GM18526 (cell line): ENCODE measurements around the gene OR9G1.

Experiments
- POLR2A ChIP-seq: IDR thresholded peaks from 3 replicates; pipeline ENCODE4 v1.6.1; 2011; ENCODE audit not compliant: insufficient read length; ENCODE audit errors: extremely low read depth

Gene OR9G1

DNA sequence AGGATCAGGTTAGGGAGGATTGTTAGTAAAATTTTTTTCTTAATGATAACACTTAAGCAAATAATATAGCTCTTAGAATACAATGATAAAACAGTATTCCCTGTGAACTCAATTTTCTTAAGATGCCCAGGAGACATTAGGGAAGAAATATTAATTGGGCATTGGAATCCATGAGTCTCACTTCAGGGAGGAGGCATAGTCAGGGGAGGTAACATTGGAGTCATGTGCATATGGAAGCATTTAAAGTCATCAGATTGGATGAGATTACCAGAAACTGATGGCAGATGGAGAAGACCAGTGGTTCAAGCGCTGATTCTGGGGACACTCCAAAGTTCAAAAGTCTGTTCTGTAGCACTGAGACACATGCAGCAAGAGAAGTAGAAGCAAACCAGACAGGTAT, at the start of gene OR9G1:
Gene OR9G1 (plus strand): TSS at position 301 of the 400 bp plus-strand sequence. CDS start 1,293 bp downstream, outside the sequence.
- no peak for TF ChIP-seq POLR2A

GRCh38 chr11:56659755-56660154, 39.1 kb upstream of the OR9G1 start:
- no peak for TF ChIP-seq POLR2A

GRCh38 chr11:56663386-56663785, 35.5 kb upstream of the OR9G1 start, which contains the start of gene OR5AR1:
Gene OR5AR1, plus strand, starts transcription at chr11:56663686. Its CDS starts 0 bp downstream, at chr11:56663686.
- TF ChIP-seq POLR2A, result no peak

DNA sequence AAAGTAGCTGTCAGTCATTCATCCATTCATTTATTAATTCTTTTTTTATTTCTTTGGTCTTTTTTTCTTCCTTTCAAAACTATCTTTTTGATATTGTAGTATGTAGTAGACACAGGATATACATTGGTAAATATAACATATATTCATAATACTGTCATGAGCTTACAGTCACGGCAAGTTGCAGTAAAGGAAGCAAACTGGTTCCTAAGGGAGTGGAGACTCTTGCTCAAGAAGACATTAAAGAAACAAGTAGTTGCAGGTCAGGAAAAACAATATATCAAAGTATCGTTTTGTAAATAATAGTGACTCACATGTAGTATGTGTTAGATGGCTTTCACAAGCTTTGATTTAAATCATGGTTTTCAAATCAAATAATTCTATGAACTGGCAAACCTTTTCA, 27.9 kb upstream of the OR9G1 start:
- TF ChIP-seq POLR2A, result no peak

GRCh38 chr11:56688554-56689100, 10.3 kb upstream of the OR9G1 start:
- TF ChIP-seq POLR2A, result no peak

DNA sequence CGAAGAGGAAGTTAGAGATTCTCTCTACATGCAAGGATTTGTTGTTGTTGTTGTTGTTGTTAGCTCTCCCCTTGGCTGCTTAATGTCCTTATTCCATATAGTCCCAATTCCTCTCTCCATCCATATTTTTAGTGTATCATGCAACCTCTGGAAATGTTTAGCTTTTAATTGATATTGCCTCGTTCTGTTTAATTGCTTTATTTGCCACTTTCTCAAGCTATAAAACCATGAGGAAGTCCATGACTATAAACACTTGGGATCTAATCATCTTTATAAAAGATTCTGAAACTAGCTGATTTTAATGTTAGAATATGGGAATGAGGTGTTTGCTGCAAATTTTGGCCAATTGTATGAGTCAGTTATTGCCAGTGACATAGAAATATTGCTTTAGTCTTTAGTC, 5.5 kb upstream of the OR9G1 start:
- TF ChIP-seq POLR2A, result no peak

DNA sequence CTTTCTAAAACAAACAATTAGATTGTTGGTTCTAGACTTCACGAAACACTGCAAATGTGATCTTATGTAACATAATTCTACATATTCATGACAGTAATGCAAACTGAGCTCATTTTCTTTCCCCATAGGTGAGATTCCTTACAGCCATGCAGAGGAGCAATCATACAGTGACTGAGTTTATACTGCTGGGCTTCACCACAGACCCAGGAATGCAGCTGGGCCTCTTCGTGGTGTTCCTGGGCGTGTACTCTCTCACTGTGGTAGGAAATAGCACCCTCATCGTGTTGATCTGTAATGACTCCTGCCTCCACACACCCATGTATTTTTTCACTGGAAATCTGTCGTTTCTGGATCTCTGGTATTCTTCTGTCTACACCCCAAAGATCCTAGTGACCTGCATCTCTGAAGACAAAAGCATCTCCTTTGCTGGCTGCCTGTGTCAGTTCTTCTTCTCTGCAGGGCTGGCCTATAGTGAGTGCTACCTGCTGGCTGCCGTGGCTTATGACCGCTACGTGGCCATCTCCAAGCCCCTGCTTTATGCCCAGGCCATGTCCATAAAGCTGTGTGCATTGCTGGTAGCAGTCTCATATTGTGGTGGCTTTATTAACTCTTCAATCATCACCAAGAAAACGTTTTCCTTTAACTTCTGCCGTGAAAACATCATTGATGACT, 1.5 kb downstream of the OR9G1 start:
- TF ChIP-seq POLR2A, result no peak

DNA sequence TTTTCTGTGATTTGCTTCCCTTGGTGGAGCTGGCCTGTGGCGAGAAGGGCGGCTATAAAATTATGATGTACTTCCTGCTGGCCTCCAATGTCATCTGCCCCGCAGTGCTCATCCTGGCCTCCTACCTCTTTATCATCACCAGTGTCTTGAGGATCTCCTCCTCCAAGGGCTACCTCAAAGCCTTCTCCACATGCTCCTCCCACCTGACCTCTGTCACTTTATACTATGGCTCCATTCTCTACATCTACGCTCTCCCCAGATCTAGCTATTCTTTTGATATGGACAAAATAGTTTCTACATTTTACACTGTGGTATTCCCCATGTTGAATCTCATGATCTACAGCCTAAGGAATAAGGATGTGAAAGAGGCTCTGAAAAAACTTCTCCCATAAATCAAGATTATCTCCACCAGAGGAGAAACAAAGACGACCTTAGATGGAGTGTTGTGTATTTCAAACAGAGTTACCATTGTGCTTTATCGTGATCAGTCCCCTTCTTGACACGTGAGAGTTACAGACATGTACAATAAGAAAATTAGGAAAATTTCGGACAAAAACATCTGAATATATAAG, 2.1 kb downstream of the OR9G1 start:
- TF ChIP-seq POLR2A, result no peak

DNA sequence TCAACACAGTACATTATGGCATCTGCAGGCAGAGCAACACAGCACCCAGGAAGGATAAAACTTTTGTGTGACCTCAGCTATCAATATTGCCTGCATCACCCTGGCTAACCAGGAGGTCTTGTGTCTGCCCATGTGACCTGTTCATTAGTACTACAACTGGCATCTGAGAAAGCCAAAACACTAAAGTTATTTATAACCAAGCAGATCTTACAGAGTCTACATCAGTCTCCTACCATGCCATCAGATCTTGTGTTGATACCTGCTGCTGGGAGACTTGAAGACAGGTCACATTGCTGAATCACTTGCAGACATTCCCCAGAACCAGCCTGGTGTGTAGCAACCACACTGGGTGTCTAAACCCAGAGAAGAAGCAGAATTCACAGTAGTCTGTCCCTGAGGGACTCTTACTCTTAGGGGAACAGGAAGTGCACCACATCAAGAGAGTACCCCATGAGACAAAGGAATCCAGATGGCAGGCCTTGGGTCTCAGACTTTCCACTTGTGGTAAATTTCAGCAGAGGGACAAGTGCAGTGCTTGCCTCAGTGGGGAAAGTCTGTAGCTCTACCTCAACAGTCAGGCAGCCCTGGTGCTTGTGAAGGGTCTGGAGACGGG, 7.0 kb downstream of the OR9G1 start:
- TF ChIP-seq POLR2A, result no peak

DNA sequence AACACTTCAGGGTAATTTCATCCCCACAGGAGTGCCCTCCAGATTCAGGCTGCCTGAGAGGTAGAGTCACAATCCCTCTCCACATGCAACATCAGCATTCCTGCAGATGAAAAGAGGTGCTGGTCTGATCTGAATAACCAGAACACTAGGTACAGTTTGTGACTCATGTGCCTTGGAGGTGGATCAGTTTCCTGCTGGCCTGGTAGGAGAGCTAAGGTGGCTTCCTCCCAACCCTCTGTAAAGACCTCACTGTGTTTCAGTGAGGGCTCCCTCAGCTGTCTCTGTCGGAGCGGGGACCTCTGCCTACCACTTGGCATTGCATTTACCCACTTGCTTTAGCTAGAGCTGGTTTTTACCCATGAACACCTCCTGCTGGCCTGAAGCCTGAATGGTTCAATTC, 7.6 kb downstream of the OR9G1 start:
- TF ChIP-seq POLR2A, result no peak

DNA sequence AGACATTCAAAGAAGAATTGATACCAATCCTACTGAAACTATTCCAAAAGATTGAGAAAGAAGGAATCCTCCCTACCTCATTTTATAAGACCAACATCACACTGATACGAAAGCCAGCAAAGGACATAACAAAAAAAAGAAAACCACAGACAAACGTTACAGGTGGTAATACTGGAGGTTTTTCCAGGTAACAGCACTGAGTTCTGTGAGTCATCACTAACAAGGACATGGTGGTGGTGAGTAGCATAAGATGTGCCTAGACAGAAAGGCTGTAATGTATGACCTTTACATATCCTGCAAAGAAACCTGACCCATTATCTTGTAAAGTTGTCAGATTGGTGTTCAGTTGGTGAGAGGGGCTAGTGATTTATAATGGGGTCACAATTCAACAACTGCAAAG, 15.3 kb downstream of the OR9G1 start:
- no peak for TF ChIP-seq POLR2A

DNA sequence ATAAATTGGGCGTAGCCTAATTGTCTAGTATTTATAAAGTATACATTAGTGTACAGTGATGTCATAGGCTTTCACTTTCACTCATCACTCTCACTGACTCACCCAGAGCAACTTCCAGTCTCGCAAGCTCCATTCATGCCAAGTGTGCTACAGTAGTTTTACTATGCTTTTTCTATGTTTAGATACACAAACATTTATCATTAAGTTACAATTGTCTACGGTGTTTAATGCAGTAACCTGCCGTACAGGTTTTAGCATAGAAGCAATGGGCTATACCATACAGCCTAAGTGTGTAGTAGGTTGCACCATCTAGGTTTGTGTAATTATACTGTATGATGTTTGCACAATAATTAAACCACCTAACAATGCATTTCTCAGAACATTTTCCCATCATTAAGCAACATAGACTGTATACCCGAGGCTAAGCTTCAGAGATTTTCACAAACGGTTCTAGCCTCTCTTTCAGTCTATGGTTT, 17.5 kb downstream of the OR9G1 start:
- no peak for TF ChIP-seq POLR2A

DNA sequence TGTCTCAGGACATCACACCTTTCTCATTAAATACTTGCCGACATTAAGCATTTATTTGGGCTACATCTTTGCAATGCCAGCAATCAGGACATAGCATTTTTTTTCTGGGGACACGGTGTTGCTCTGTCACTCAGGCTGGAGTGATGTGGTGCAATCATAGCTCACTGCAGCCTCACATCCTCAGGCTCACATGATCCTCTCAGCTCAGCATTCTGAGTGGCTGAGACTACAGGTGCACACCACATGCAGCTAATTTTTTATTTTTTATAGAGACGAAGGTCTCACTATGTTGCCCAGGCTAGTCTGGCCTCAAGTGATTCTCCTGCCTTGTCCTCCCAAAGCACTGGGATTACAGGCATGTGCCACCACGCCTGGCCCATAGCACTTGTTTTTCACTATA, 21.6 kb downstream of the OR9G1 start:
- no peak for TF ChIP-seq POLR2A

DNA sequence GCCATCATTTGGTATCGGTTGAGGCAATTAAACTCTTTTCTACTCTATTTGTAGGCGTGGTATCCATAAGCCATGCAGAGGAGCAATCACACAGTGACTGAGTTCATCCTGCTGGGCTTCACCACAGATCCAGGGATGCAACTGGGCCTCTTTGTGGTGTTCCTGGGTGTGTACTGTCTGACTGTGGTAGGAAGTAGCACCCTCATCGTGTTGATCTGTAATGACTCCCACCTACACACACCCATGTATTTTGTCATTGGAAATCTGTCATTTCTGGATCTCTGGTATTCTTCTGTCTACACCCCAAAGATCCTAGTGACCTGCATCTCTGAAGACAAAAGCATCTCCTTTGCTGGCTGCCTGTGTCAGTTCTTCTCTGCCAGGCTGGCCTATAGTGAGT, 41.2 kb downstream of the OR9G1 start:
- no peak for TF ChIP-seq POLR2A

DNA sequence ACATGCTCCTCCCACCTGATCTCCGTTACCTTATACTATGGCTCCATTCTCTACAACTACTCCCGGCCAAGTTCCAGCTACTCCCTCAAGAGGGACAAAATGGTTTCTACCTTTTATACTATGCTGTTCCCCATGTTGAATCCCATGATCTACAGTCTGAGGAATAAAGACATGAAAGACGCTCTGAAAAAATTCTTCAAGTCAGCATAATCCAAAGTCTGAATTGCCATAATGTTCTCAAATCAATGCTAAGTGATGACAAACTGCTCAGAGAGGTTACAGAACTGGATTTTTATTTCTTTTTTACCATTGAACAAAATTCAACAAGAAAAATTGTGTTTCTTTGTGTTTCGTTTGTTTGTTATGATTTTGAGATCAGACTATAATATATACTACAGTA, 42.0 kb downstream of the OR9G1 start:
- TF ChIP-seq POLR2A, result no peak

GRCh38 chr11:56748597-56748996, 49.7 kb downstream of the OR9G1 start, which contains the start of gene OR9G4:
Gene OR9G4, minus strand, starts transcription at chr11:56748697. Its CDS starts 4,931 bp downstream, at chr11:56743766.
- no peak for TF ChIP-seq POLR2A
